Measurements from ENCODE around the gene GADD45A.

Gene GADD45A

GRCh38 chr1:67672260-67672803 is 12.7 kb upstream of the GADD45A start:
- no peak for DNase-seq

- no peak for DNase-seq
Observed at GRCh38 chr1:67673468-67674201, 11.4 kb upstream of the GADD45A start.

- DNase-seq, result peak; percentile 39
Observed at GRCh38 chr1:67674260-67675011, 10.6 kb upstream of the GADD45A start.

- DNase-seq, result no peak
Observed at GRCh38 chr1:67675800-67676199, 9.2 kb upstream of the GADD45A start.

GRCh38 chr1:67676287-67676686 is 8.7 kb upstream of the GADD45A start:
- no peak for DNase-seq

- DNase-seq, result no peak
Observed at GRCh38 chr1:67676946-67677345, 8.1 kb upstream of the GADD45A start.

- DNase-seq, result no peak
Observed at GRCh38 chr1:67677408-67677807, 7.6 kb upstream of the GADD45A start.

- no peak for DNase-seq
Observed at GRCh38 chr1:67677930-67678329, 7.1 kb upstream of the GADD45A start.

GRCh38 chr1:67679691-67680090 is 5.3 kb upstream of the GADD45A start:
- no peak for DNase-seq

GRCh38 chr1:67680486-67680885 is 4.5 kb upstream of the GADD45A start:
- DNase-seq, result no peak

- DNase-seq, result no peak
Observed at GRCh38 chr1:67682659-67683197, 2.3 kb upstream of the GADD45A start.

GRCh38 chr1:67683316-67683715 is 1.7 kb upstream of the GADD45A start:
- no peak for DNase-seq

GRCh38 chr1:67683766-67684525 is 1.1 kb upstream of the GADD45A start:
- no peak for DNase-seq

- no peak for DNase-seq
Observed at GRCh38 chr1:67684526-67685066, 405 bp upstream of the GADD45A start.

- DNase-seq, result peak; percentile 49
Observed at GRCh38 chr1:67685558-67686266, 711 bp downstream of the GADD45A start.

GRCh38 chr1:67686267-67687197 is 1.5 kb downstream of the GADD45A start:
- DNase-seq, result peak; percentile 58

GRCh38 chr1:67687198-67687545 is 2.2 kb downstream of the GADD45A start:
- DNase-seq, result no peak

GRCh38 chr1:67687649-67688048 is 2.6 kb downstream of the GADD45A start:
- no peak for DNase-seq

- no peak for DNase-seq
Observed at GRCh38 chr1:67688526-67689219, 3.7 kb downstream of the GADD45A start.

- no peak for DNase-seq
Observed at GRCh38 chr1:67689267-67690017, 4.4 kb downstream of the GADD45A start.
